HEK293 (cell line): Measurements from ENCODE around the gene MVP.
"Not testable (repeated sequence)": the region's sequence is repeated elsewhere in the genome, so short reads cannot be mapped to it uniquely, and the experiment has no call there.

Experiments
- CTCF ChIA-PET: fragments of 350-600 bp; formaldehyde crosslinking; extraction: SDS; loops from one replicate; lab custom pipeline; 2021; ENCODE audit warnings: antibody characterized with exemption; lab: Yijun Ruan, JAX
- POLR2A ChIA-PET: fragments of 300-600 bp; formaldehyde crosslinking; extraction: SDS; loops from one replicate; lab custom pipeline; 2020; ENCODE audit warnings: antibody characterized with exemption, inconsistent platforms; lab: Yijun Ruan, JAX
- H3K27ac ChIP-seq: fragments of 200-500 bp; sonication (Bioruptor generic); 2 replicates; pipeline ENCODE4 v1.5.1; 2014; ENCODE audit warnings: low read depth, low read length, control low read depth, inconsistent platforms; ENCODE audit errors: extremely low read depth
- H3K36me3 ChIP-seq, 2 experiments: fragments of 200-500 bp in 1 of 2; sonication (Bioruptor generic) in 1 of 2; 1 replicate in 1 of 2; 2 replicates in 1 of 2; pipeline ENCODE4 v1.5.1; 2014 to 2017; ENCODE audit warnings: inconsistent platforms in 2 of 2, low read length in 2 of 2; ENCODE audit not compliant: control insufficient read depth in 2 of 2, insufficient read depth in 1 of 2
- H3K4me1 ChIP-seq: fragments of 200-500 bp; sonication (Bioruptor generic); 2 replicates; pipeline ENCODE4 v1.5.1; 2014; ENCODE audit warnings: mild to moderate bottlenecking, low read length, inconsistent platforms; ENCODE audit not compliant: control insufficient read depth, insufficient read depth
- H3K4me3 ChIP-seq: 2 replicates; pipeline ENCODE4 v1.5.1; 2011; ENCODE audit warnings: low read depth, mild to moderate bottlenecking, control low read depth, low read length, moderate library complexity
- H3K9me3 ChIP-seq: fragments of 200-500 bp; sonication (Bioruptor generic); 2 replicates; pipeline ENCODE4 v1.5.1; 2014; ENCODE audit warnings: low read depth, low read length, inconsistent platforms; ENCODE audit not compliant: control insufficient read depth, insufficient read depth
- PATZ1 ChIP-seq: fragments of 450-650 bp; formaldehyde crosslinking; IDR thresholded peaks from 2 replicates; pipeline ENCODE4 v1.5.1; 2016; ENCODE audit warnings: missing biosample characterization, missing genetic modification characterization
- ZNF10 ChIP-seq: fragments of 450-650 bp; formaldehyde crosslinking; IDR thresholded peaks from 2 replicates; pipeline ENCODE4 v1.5.1; 2017; ENCODE audit warnings: missing biosample characterization, missing genetic modification characterization
- ZNF121 ChIP-seq: fragments of 450-650 bp; formaldehyde crosslinking; IDR thresholded peaks from 2 replicates; pipeline ENCODE4 v1.5.1; 2016; ENCODE audit warnings: missing biosample characterization, missing genetic modification characterization
- ZNF16 ChIP-seq: fragments of 450-650 bp; formaldehyde crosslinking; IDR thresholded peaks from 2 replicates; pipeline ENCODE4 v1.5.1; 2016; ENCODE audit warnings: low read depth, missing biosample characterization, missing genetic modification characterization
- ZNF302 ChIP-seq: fragments of 450-650 bp; formaldehyde crosslinking; IDR thresholded peaks from 2 replicates; pipeline ENCODE4 v1.5.1; 2016; ENCODE audit warnings: missing biosample characterization, missing genetic modification characterization, low read depth
- ZNF362 ChIP-seq: fragments of 450-650 bp; formaldehyde crosslinking; IDR thresholded peaks from 2 replicates; pipeline ENCODE4 v1.5.1; 2016; ENCODE audit warnings: missing biosample characterization, missing genetic modification characterization
- ZNF501 ChIP-seq: fragments of 450-650 bp; formaldehyde crosslinking; IDR thresholded peaks from 2 replicates; pipeline ENCODE4 v1.5.1; 2016; ENCODE audit warnings: missing biosample characterization, missing genetic modification characterization
- ZNF777 ChIP-seq: fragments of 450-650 bp; formaldehyde crosslinking; IDR thresholded peaks from 2 replicates; pipeline ENCODE4 v1.5.1; 2017; ENCODE audit warnings: missing biosample characterization, missing genetic modification characterization, borderline replicate concordance
- ZNF837 ChIP-seq: fragments of 450-650 bp; formaldehyde crosslinking; IDR thresholded peaks from 2 replicates; pipeline ENCODE4 v1.5.1; 2016; ENCODE audit warnings: missing biosample characterization, missing genetic modification characterization
- TF ChIP-seq, protein P1 (sequence below): fragments of 450-650 bp; formaldehyde crosslinking; IDR thresholded peaks from 2 replicates; pipeline ENCODE4 v1.5.1; 2016; ENCODE audit warnings: missing biosample characterization, missing genetic modification characterization, borderline replicate concordance

Gene MVP

GRCh38 chr16:29831490-29831889, 11.2 kb downstream of the MVP start:
- Histone ChIP-seq H3K9me3 (no peaks in the 10 kb centered on the region), H3K36me3 (peaks cover 0 to 5% of the 10 kb centered on the region in 2 experiments; a peak in 1 of 3 replicates), H3K27ac (no peak overlapping the region), H3K4me3 (no peak overlapping the region), H3K4me1 (no peaks in the 10 kb centered on the region)
- ChIA-PET CTCF (no interaction called here), POLR2A (no interaction called here)
- TF ChIP-seq ZNF10: peak; percentile 74
- TF ChIP-seq ZNF302 (tag by site-specific recombination): no peak
- TF ChIP-seq, all 188 proteins: peak for 1

DNA sequence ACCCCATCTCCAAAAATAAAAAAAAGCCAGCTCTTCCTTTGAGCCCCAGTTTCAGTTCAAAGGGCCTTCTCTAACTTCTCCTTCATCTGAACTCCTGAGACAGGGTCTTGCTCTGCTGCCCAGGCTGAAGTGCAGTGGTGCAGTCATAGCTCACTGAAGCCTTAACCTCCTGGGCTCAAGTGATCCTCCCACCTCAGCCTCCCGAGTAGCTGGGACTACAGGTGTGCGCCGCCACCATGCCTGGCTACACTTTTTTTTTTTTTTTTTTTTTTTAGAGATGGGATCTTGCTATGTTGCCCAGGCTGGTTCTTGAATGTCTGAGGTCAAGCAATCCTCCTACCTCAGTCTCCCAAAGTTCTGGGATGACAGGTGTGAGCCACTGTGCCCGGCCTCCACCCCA, 13.0 kb downstream of the MVP start:
- CTCF ChIA-PET: interaction anchor here (0.6 to 1.2 kb wide), 2 partner anchors 15 to 186 kb away, joined by 4 to 10 read pairs; no protein-coding TSS in a partner anchor
- H3K36me3 ChIP-seq, H3K27ac ChIP-seq, H3K4me3 ChIP-seq, H3K9me3 ChIP-seq, H3K4me1 ChIP-seq: not testable (repeated sequence)
- TF ChIP-seq ZNF362 (tag by site-specific recombination) (peak; percentile 25; the same call in 1 of the 2 replicates), ZNF121 (peak; percentile 92)
- POLR2A ChIA-PET: interaction anchor here (0.6 kb wide), 1 partner anchor 194 kb away, joined by 3 read pairs; no protein-coding TSS in a partner anchor

GRCh38 chr16:29834079-29834478, 13.8 kb downstream of the MVP start:
- POLR2A ChIA-PET: no interaction called here
- H3K27ac ChIP-seq: no peak overlapping the region
- no peak overlapping the region for H3K4me3 ChIP-seq
- H3K9me3 ChIP-seq: no peaks in the 10 kb centered on the region
- no peak for TF ChIP-seq ZNF16 (tag by site-specific recombination)
- TF ChIP-seq ZNF777 (tag by site-specific recombination): no peak
- no peak for TF ChIP-seq ZNF837 (tag by site-specific recombination)
- TF ChIP-seq PATZ1 (tag by site-specific recombination): no peak
- no peak for TF ChIP-seq ZNF501 (tag by site-specific recombination)
- TF ChIP-seq, protein P1, sequence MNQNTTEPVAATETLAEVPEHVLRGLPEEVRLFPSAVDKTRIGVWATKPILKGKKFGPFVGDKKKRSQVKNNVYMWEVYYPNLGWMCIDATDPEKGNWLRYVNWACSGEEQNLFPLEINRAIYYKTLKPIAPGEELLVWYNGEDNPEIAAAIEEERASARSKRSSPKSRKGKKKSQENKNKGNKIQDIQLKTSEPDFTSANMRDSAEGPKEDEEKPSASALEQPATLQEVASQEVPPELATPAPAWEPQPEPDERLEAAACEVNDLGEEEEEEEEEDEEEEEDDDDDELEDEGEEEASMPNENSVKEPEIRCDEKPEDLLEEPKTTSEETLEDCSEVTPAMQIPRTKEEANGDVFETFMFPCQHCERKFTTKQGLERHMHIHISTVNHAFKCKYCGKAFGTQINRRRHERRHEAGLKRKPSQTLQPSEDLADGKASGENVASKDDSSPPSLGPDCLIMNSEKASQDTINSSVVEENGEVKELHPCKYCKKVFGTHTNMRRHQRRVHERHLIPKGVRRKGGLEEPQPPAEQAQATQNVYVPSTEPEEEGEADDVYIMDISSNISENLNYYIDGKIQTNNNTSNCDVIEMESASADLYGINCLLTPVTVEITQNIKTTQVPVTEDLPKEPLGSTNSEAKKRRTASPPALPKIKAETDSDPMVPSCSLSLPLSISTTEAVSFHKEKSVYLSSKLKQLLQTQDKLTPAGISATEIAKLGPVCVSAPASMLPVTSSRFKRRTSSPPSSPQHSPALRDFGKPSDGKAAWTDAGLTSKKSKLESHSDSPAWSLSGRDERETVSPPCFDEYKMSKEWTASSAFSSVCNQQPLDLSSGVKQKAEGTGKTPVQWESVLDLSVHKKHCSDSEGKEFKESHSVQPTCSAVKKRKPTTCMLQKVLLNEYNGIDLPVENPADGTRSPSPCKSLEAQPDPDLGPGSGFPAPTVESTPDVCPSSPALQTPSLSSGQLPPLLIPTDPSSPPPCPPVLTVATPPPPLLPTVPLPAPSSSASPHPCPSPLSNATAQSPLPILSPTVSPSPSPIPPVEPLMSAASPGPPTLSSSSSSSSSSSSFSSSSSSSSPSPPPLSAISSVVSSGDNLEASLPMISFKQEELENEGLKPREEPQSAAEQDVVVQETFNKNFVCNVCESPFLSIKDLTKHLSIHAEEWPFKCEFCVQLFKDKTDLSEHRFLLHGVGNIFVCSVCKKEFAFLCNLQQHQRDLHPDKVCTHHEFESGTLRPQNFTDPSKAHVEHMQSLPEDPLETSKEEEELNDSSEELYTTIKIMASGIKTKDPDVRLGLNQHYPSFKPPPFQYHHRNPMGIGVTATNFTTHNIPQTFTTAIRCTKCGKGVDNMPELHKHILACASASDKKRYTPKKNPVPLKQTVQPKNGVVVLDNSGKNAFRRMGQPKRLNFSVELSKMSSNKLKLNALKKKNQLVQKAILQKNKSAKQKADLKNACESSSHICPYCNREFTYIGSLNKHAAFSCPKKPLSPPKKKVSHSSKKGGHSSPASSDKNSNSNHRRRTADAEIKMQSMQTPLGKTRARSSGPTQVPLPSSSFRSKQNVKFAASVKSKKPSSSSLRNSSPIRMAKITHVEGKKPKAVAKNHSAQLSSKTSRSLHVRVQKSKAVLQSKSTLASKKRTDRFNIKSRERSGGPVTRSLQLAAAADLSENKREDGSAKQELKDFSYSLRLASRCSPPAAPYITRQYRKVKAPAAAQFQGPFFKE (tag by site-specific recombination): no peak
- CTCF ChIA-PET: interaction anchor here (0.6 to 6.5 kb wide), 2 partner anchors 14 to 1180 kb away, joined by 6 to 67 read pairs; no protein-coding TSS in a partner anchor
- H3K36me3 ChIP-seq: peaks cover 0 to 5% of the 10 kb centered on the region in 2 experiments; a peak in 1 of 3 replicates
- no peaks in the 10 kb centered on the region for H3K4me1 ChIP-seq
